ENCODE measurements around the gene USP32.

- TF ChIP-seq CTCF (conservative IDR thresholded peaks at IDR 0.05) (no peak), EZH2 (IDR thresholded peaks at IDR 0.05; ENCODE audit: low read depth) (no peak)
Observed at GRCh38 chr17:60292697-60293096, 99.2 kb downstream of the USP32 start.
